GM12864 (cell line): Measurements from ENCODE around the gene TRIML1.

Experiments used
- DNase-seq: peaks from one replicate; pipeline ENCODE4 v3.0.0-alpha.2; 2011; ENCODE audit warnings: low read depth
- H3K4me3 ChIP-seq: 2 replicates; pipeline ENCODE4 v1.5.1; 2011; ENCODE audit warnings: mild to moderate bottlenecking, low read depth, low read length, control low read depth
- CTCF ChIP-seq: IDR thresholded peaks from 2 replicates; pipeline ENCODE4 v1.5.1; 2011; ENCODE audit warnings: low read depth, mild to moderate bottlenecking, moderate library complexity, low read length, control low read depth, inconsistent platforms; ENCODE audit errors: missing control alignments

TRIML1 gene

GRCh38 chr4:188130355-188130754, 8.9 kb upstream of the TRIML1 start:
- DNase-seq = no peak
- TF ChIP-seq CTCF = no peak
- no peak overlapping the region for H3K4me3 ChIP-seq

GRCh38 chr4:188132232-188132631, 7.0 kb upstream of the TRIML1 start:
- TF ChIP-seq CTCF = no peak
- no peak overlapping the region for H3K4me3 ChIP-seq
- no peak for DNase-seq

- no peak for TF ChIP-seq CTCF
- DNase-seq = no peak
- H3K4me3 ChIP-seq = no peak overlapping the region
Measured at GRCh38 chr4:188138227-188138626, 1.0 kb upstream of the TRIML1 start.

GRCh38 chr4:188139671-188140070, 430 bp downstream of the TRIML1 start:
- no peak overlapping the region for H3K4me3 ChIP-seq
- DNase-seq = no peak

GRCh38 chr4:188143731-188144130, 4.5 kb downstream of the TRIML1 start:
- H3K4me3 ChIP-seq = no peak overlapping the region
- no peak for TF ChIP-seq CTCF
- no peak for DNase-seq

More at GRCh38 chr4:188139671-188140070, 430 bp downstream of the TRIML1 start:
- no peak for TF ChIP-seq CTCF

- DNase-seq = no peak
- no peak for TF ChIP-seq CTCF
- no peak overlapping the region for H3K4me3 ChIP-seq
Measured at GRCh38 chr4:188145601-188146000, 6.4 kb downstream of the TRIML1 start.

- no peak for TF ChIP-seq CTCF
- DNase-seq = no peak
- no peak overlapping the region for H3K4me3 ChIP-seq
Measured at GRCh38 chr4:188146618-188147017, 7.4 kb downstream of the TRIML1 start.
